HG03196 (cell line): ENCODE measurements around the gene BSDC1.
"Not testable (repeated sequence)": the region's sequence is repeated elsewhere in the genome, so short reads cannot be mapped to it uniquely, and the experiment has no call there.

Experiments
- ATAC-seq: cut with Tn5 transposase; IDR thresholded peaks from one replicate; pipeline ENCODE4 v1.9.1; 2021; ENCODE audit not compliant: unreplicated experiment

BSDC1 gene

DNA sequence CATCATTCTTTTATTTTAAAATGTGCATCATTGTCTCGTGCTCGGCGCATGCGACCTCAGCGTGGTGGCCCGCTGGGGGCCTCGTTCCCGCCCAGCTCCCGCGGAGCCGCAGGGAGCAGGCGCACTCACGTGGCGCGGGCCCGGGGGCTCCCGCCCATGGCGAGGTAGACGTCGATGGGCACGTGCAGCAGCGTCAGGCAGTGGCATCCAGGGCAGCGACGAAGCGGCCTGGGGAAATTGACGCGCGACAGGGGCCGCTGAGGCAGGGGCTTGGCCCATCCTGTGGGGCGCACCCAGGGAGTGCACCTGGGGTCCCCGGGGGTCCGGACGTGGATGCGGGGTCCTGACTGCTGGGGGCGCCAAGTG, 33.0 kb downstream of the BSDC1 start:
- no peak for ATAC-seq

DNA sequence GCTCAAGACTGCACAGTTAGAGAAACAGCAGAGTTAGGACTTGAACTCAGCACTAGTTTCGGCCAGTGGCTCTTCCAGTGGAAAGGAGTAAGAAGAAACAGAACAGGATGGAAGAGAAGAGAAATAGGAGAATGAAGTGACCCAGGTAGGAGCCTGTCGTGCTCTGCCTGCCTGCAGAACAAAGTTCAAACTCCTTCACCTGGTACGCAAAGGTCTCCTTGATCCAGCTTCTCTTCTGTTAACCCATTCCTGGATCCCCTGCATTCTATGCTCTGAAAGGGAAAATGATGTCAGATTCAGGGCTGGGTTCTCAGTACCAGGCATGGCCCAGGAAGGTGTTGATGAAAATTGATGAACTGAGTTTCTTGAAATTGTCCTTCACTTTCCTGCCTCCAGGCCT, 35.8 kb downstream of the BSDC1 start:
- no peak for ATAC-seq

DNA sequence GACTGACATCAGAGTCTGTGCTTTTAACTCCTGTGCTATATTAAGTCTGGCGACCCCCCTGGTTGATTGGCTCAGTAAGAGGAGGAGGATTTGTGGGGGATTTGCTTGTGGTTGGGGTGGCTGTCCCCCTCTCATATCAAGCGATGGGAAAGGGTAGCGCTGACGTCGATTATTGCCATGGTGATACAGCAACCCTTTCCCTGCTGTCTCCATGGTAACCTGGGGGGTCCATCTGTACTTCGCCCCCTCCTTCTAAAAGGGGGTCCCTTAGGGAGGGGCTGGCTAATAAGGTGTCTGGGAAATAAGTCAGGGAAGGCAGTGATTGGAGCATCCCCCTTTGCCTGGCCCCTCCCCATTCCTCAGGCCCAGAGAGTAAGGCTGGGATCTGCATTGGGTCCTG, 36.6 kb downstream of the BSDC1 start:
- no peak for ATAC-seq

GRCh38 chr1:32356478-32356877, 37.8 kb downstream of the BSDC1 start:
- no peak for ATAC-seq

- ATAC-seq: not testable (repeated sequence)
These were observed 38.5 kb downstream of the BSDC1 start for GRCh38 chr1:32355778-32356177.

GRCh38 chr1:32353886-32354570, 40.2 kb downstream of the BSDC1 start:
- no peak for ATAC-seq

DNA sequence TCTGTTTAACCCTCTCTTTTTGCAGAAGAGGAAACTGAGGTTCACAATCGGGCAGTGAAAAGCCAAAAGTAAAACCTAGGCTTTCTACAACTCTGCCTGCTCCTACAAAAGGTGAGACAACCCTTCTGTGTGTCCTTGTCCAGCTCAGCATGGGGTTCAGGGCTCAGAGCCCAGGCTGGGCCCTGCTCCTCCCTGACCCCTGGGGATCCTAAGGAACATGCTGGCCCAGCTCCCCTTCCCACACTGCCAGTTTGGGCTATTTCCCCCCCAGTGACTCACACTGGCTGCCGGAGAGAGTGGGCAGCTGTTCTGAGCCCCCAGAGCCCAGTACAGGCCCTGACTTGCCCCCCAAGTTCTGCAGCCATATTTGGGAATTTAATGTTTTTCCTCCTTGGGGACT, 40.8 kb downstream of the BSDC1 start:
- ATAC-seq: no peak

- no peak for ATAC-seq
These were observed 41.3 kb downstream of the BSDC1 start for GRCh38 chr1:32352831-32353383.

DNA sequence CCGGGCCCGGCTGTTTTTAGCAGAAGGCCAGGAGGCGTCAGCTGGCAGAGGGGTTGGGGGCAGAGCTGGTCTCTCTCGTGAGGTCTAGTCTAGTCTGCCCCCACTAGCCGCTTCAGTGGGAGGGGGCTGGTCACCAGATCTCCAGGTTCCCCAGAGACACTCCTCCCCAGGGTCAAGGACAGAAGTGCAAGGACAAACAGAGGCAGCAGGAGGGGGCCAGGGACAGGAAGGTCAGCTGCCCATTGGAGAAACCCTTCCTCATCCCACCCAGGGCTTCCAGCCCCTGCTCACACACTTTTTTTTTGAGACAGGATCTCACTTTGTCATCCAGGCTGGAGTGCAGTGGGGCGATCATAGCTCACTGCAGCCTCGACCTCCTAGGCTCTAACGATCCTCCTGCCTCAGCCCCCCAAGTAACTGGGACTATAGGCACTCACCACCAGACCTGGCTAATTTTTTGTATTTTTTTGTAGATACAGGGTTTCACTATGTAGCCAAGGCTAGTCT, 41.9 kb downstream of the BSDC1 start:
- ATAC-seq: no peak

DNA sequence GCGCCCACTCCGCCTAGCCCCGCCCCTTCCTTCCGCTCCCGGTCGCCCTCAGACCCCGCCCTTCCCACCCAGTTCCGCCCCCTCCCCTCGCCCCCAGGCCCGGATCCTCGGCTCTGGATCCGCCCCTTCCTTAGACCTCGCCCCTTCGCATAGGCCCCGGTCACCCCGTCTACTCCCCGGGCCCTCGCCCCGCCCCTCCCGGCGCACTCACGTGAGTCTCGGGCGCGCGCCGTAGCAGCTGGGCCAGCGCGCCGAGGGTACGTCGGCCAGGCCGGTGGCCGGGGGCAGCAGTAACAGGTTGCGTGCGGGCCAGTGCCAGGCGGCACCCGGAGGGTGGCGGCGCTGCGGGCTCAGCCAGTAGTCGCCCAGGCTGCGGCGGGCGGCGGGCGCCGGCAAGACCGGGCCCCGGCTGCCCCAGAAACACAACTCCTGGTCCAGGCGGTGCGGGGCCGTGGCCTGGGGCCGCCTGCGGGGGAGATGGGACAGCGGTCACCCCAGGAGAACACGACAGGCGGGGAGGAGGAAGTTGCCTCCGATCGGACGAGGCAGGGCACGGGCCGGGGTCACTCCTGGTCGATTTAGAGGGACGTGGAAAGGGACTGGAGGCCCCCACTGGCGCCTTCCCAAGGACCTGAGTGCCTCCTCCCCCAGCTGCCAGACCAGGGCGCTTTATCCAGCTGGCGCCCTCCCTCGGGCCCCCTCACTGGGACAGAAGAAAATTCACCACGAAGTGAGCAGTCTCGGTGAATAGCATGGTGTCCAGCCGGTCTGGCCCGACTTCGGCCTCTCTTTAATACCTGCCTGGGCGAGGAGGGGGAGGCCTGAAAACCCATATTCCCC, 42.6 kb downstream of the BSDC1 start:
- peak; percentile 78 for ATAC-seq

- ATAC-seq: peak; percentile 28
These were observed 43.3 kb downstream of the BSDC1 start for GRCh38 chr1:32350785-32351398.

DNA sequence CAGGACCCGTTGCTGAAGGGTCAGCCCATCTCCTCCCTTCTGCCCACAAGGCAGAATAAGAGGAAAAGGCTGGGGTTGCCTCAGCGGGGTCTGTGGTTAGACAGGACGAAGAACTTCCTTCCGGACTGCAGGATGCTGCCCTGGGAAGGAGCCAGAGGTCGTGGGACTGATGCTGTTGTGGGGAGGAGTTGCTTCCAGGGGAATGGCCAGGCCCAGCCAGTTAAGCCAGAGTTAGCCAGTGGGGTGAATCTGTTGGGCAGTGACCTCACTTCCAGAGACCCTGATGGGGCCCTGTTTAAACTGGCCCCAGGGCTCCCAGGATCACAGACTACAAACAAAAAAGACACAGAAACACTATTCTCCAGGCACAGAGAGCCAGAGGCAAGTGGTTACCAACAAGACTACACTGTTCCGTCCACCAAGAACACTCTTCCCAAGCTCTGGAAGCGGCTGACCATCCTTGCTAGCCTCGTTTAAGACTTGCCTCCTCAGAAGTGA, 45.0 kb downstream of the BSDC1 start:
- no peak for ATAC-seq

DNA sequence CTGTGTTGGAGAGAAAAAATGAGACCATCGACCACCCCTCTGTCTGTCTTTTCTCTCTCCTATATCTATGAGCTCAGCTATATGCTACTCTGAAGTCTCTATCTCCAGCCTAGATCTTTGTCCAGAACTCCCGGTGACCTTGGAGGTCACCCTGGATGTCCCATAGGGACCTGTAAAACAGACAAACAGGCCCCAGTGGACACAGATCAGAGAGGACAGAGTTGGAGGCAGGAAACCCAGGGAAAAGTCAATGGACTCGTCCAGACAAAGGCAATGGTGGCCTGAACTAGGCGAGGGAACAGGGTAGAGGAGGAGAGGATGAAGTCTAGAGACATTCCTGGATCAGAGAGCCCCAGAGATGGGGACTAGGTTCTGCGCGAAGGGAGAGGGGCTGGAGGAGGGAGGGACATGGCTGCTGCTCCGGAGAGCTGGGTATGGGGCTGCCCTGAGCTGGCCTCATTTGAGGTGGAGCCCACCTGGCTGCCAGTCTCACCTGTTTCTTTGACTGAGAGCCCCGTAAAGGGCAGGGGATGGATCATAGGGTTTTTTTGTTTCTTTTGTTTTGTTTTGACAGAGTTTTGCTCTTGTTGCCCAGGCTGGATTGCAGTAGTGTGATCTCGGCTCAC, 47.6 kb downstream of the BSDC1 start:
- no peak for ATAC-seq

GRCh38 chr1:32345289-32345827, 48.9 kb downstream of the BSDC1 start:
- ATAC-seq: no peak

DNA sequence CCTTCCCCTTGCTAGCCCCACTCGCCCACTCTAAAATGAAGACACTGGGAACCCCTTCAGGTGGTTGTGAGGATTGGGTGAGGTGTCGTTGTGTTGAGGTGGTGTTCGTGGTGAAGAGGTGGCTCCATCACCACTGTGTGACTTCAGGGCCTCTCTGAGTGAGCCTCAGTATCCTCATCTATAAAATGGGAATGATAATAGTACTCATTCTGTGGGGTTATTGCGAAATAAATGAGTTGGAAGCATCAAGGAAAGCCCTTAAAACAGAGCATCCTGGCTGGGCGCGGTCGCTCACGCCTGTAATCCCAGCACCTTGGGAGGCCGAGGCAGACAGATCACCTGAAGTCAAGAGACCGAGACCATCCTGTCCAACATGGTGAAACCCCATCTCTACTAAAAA, 51.5 kb downstream of the BSDC1 start:
- no peak for ATAC-seq

- no peak for ATAC-seq
These were observed 52.3 kb downstream of the BSDC1 start for GRCh38 chr1:32341971-32342370.

DNA sequence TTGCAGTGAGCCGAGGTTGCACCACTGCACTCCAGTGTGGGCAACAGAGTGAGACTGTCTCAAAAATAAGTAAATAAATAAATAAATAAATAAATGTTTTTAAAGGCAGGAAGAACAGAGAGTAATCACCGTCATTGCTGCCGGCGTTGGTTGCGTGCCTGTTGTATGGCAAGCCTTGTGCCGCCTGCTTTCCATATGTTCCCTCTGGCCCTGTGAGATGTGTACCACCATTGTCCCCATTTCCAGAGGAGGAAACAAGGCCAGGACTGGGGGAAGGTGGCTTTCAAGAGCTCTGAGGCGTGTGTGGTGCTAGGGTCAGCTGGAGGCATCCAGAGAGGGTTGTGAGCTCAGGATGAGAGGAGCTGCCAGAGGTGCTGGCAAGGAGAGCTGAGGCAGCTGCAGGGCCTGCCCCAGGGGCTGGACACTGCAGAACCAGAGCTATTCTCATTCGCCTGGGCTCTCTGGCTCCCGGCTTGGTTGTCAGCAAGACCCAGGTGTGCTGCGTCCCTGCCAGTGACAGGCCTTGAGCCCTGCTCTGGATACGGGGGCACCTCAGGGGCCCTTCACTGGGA, 53.0 kb downstream of the BSDC1 start:
- no peak for ATAC-seq

GRCh38 chr1:32339363-32339978, 54.8 kb downstream of the BSDC1 start:
- ATAC-seq: no peak

DNA sequence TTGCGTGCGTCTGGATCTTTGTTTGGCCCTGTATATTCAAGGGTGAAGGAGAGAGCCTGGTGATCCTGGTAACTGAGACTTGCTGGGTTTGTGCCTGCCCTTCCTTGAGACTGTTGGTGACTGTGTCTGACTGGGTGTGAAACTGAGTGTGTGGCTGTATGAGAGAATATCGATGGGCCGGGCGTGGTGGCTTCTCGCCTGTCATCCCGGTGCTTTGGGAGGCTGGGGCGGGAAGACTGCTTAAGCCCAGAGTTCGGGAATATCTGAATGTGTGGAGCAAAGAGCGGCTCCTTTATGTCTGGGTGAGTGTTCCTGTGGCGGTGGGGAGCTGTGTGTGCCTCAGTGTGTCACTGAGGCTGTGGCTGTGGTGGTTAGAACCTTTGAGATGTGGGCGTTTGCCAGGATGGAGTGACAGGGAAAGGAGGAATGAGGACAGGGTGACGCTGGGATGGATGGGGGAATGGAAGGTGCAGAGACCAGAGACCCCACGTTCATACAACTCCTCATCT, 55.5 kb downstream of the BSDC1 start:
- no peak for ATAC-seq
